Omental fat pad (tissue), 4 donors: ENCODE data around the gene COL10A1. TPM values are rescaled to one million over a fixed set of nuclear protein-coding genes. Genes with fewer than 3 reads are reported as not detected.

ENCODE experiments used
- ATAC-seq: fragments of 150-250 bp; one replicate; pipeline ENCODE4 v1.9.1; 2016; ENCODE audit warnings: mild to moderate bottlenecking, moderate library complexity; ENCODE audit not compliant: low FRiP score
- DNase-seq: peaks from one replicate; pipeline ENCODE4 v3.0.0-alpha.2; 2019; ENCODE audit warnings: low spot score
- CTCF ChIP-seq, 3 donors: fragments of 450-650 bp; IDR thresholded peaks; one replicate each; pipeline ENCODE4 v1.5.1; 2016 to 2017; ENCODE audit warnings: antibody characterized with exemption in 3 of 3, mild to moderate bottlenecking in 3 of 3, moderate library complexity in 2 of 3
- total RNA-seq, 4 donors: library from RNA; depleted of rRNA; stranded (reverse); fragments of >200 nt; gene quantifications; one replicate each; pipeline ENCODE4 v1.1.0, GENCODE V29; 2016

COL10A1 gene
- total RNA-seq, 4 donors from 2014 or later: not detected

GRCh38 chr6:116165596-116165995 lies 39.7 kb upstream of the COL10A1 start:
- ATAC-seq (no peak), DNase-seq (no peak)
- no peak for TF ChIP-seq CTCF (IDR thresholded peaks at IDR 0.05)

- TF ChIP-seq CTCF (IDR thresholded peaks at IDR 0.05): no peak
- ATAC-seq: no peak
- DNase-seq: no peak
Observed at GRCh38 chr6:116159782-116160524, 34.0 kb upstream of the COL10A1 start.

- DNase-seq (no peak), ATAC-seq (no peak)
- TF ChIP-seq CTCF (IDR thresholded peaks at IDR 0.05): no peak
Observed at GRCh38 chr6:116158641-116159040, 32.7 kb upstream of the COL10A1 start.

GRCh38 chr6:116157391-116157790 lies 31.5 kb upstream of the COL10A1 start:
- TF ChIP-seq CTCF (IDR thresholded peaks at IDR 0.05): no peak
- DNase-seq (no peak), ATAC-seq (no peak)

- no peak for ATAC-seq
- DNase-seq: no peak
- no peak for TF ChIP-seq CTCF (IDR thresholded peaks at IDR 0.05)
Observed at GRCh38 chr6:116156405-116157326, 30.7 kb upstream of the COL10A1 start.

GRCh38 chr6:116154887-116155286 lies 29.0 kb upstream of the COL10A1 start:
- ATAC-seq: no peak
- DNase-seq: no peak
- no peak for TF ChIP-seq CTCF (IDR thresholded peaks at IDR 0.05)
